Central memory CD8-positive, alpha-beta T cell (primary cell): ENCODE data around the gene TCP10L.
"Not testable (repeated sequence)": the region's sequence is repeated elsewhere in the genome, so short reads cannot be mapped to it uniquely, and the experiment has no call there.

Experiments
- ATAC-seq: fragments of 150-1000 bp; cut with Tn5 transposase; replicated peaks from 2 replicates; pipeline ENCODE4 v1.10.0; 2022; ENCODE audit warnings: mild to moderate bottlenecking, moderate FRiP score, moderate number of reproducible peaks; ENCODE audit not compliant: poor library complexity, severe bottlenecking; ENCODE audit errors: extremely low read depth
- DNase-seq, 2 donors: peaks; one replicate each; pipeline ENCODE4 v3.0.0; 2021; ENCODE audit warnings: low spot score in 2 of 2
- H3K27ac Mint-ChIP-seq: one replicate; pipeline ENCODE4 v1.8.0; 2022; ENCODE audit warnings: low read depth, mild to moderate bottlenecking, moderate library complexity, mixed read lengths
- H3K27me3 Mint-ChIP-seq: one replicate; pipeline ENCODE4 v1.8.0; 2022; ENCODE audit warnings: mixed read lengths
- H3K36me3 Mint-ChIP-seq: one replicate; pipeline ENCODE4 v1.8.0; 2022; ENCODE audit warnings: mild to moderate bottlenecking, moderate library complexity, mixed read lengths; ENCODE audit not compliant: insufficient read depth
- H3K4me1 Mint-ChIP-seq: one replicate; pipeline ENCODE4 v1.8.0; 2022; ENCODE audit warnings: mixed read lengths
- H3K4me3 Mint-ChIP-seq: one replicate; pipeline ENCODE4 v1.8.0; 2022; ENCODE audit warnings: mild to moderate bottlenecking, moderate library complexity, mixed read lengths
- H3K9me3 Mint-ChIP-seq: one replicate; pipeline ENCODE4 v1.8.0; 2022; ENCODE audit warnings: mixed read lengths

The TCP10L gene

DNA sequence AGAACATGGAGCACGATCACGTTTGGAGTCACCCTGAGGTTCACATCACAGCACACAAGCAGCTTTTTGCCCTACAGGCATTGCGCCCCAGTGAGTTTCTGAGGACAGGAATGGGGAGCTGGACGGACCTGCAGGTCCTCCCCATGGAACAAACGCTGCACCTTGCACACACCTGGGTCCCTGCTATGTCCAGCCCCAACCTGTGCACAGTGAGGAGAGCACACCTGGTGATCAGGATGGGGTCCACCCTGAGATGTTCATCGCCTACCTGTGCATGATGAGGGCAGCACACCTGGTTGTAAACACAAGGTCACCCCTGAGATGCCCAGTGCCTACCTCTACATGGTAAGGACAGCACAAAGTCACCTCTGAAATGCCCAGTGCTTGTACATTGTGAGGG lies 45.9 kb downstream of the TCP10L start:
- no peaks in the 10 kb centered on the region for H3K9me3 Mint-ChIP-seq
- H3K36me3 Mint-ChIP-seq: no peaks in the 10 kb centered on the region
- H3K27me3 Mint-ChIP-seq: no peaks in the 10 kb centered on the region
- no peak overlapping the region for H3K27ac Mint-ChIP-seq
- peaks cover 21% of the 10 kb centered on the region for H3K4me1 Mint-ChIP-seq
- DNase-seq (no peak), ATAC-seq (no peak)
- H3K4me3 Mint-ChIP-seq: no peak overlapping the region

DNA sequence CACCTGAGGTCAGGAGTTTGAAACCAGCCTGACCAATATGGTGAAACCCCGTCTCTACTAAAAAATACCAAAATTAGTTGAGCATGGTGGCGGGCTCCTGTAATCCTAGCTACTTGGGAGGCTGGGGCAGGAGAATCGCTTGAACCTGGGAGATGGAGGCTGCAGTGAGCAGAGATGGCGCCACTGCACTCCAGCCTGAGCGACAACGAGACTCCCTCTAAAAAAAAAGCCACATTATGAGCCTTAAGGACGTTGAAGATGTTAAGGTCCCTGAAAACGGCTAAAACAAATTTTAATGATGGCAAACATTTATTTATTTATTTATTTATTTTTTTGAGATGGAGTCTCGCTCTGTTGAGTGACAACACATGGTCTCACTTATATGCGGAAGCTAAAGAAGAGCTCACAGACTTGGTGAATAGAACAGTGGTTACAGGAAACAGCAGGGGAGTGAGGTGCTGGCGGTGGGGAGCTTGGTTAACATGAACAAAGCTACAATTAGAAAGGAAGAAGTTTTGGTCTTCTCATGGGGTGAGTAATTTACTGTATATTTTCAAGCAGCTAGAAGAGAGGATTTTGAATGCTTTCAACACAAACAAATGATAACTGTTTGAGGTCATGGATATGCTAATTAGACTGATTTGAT lies 47.1 kb downstream of the TCP10L start:
- DNase-seq: peak in 1 of 2 donors; percentile 28
- ATAC-seq: peak; percentile 95
- no peaks in the 10 kb centered on the region for H3K9me3 Mint-ChIP-seq
- no peak overlapping the region for H3K4me3 Mint-ChIP-seq
- H3K27me3 Mint-ChIP-seq: no peaks in the 10 kb centered on the region
- no peaks in the 10 kb centered on the region for H3K36me3 Mint-ChIP-seq
- H3K4me1 Mint-ChIP-seq: peaks cover 21% of the 10 kb centered on the region
- no peak overlapping the region for H3K27ac Mint-ChIP-seq

DNA sequence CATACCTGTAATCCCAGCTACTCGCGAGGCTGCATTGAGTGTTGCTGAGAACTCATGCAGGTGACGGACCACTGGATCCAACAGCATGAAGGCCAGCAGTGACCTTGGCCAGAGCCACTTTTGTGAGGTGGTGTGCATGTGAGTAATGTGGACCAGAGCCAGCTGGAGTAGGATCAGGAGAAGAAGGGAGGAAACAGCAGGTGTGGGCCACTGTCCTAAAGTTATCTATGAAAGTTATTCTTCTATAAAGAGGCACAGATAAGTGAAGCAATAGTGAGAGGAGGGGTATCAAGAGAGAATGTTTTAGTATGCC lies 47.8 kb downstream of the TCP10L start:
- Mint-ChIP-seq H3K36me3 (no peaks in the 10 kb centered on the region), H3K27ac (no peak overlapping the region), H3K9me3 (no peaks in the 10 kb centered on the region), H3K4me3 (peak overlapping the region; percentile 15), H3K27me3 (no peaks in the 10 kb centered on the region), H3K4me1 (peaks cover 21% of the 10 kb centered on the region)
- no peak for ATAC-seq
- DNase-seq: no peak

DNA sequence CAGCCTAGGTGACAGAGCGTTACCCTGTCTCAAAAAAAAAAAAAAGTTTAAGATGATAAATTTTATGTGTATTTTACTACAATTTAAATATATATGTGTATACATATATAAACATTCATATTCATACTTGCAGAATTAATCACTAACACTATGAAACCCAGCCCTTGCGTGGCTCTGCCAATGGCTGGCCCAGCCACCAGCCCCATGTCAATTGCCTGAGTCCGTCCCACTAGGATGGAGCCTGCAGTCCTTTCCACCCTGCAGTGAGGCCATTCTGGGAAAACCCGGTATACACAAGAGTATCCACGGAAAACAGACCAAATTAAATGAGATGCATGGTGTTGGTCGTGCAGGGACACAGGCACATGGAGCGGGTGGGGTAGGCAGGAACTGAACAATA lies 49.7 kb downstream of the TCP10L start:
- peaks cover 21% of the 10 kb centered on the region for H3K4me1 Mint-ChIP-seq
- H3K36me3 Mint-ChIP-seq: peaks cover 1% of the 10 kb centered on the region
- H3K4me3 Mint-ChIP-seq: no peak overlapping the region
- no peak for DNase-seq
- H3K9me3 Mint-ChIP-seq: no peaks in the 10 kb centered on the region
- ATAC-seq: no peak
- no peak overlapping the region for H3K27ac Mint-ChIP-seq
- no peaks in the 10 kb centered on the region for H3K27me3 Mint-ChIP-seq

DNA sequence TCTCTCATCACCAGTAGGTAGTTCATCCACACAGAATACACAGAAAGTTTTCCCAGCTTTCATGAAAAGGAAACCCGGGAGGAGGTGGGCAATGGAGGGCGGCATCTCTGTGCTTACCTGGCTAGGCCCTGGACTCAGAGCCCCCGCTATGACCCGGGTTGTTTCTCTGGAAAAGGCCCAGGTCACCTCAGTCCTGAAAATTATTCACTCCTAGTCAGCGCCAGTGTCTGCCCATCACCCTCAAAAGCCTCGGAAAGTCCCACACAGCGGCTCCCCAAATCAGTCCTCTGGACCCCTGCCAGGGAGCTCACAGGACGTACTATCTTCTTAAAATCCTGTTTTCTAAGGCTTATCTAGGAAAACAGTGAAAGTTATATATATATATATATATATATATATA lies 51.2 kb downstream of the TCP10L start:
- DNase-seq (no peak), ATAC-seq (no peak)
- Mint-ChIP-seq H3K36me3 (peaks cover 1% of the 10 kb centered on the region), H3K4me3 (no peak overlapping the region), H3K27me3 (no peaks in the 10 kb centered on the region), H3K9me3 (no peaks in the 10 kb centered on the region), H3K27ac (no peak overlapping the region), H3K4me1 (peaks cover 19% of the 10 kb centered on the region)

DNA sequence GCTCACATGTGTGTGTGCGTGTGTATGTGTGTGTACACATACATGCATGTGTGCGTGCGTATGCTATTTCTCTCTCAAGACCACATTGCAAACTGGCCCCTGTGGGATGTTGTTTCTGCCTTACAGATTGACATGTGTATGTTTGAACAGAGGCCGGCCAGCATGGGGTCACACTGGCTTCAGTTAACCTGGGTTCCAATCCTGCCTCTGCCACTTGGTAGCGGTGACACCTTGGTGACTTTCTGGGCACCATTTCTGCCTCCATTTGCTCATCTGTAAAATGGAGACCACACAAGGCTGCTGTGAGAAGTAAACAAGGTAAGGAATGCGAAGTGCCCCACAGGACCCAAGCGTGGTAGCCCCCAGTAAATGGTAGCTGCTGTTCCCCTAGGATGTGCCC lies 51.7 kb downstream of the TCP10L start:
- Mint-ChIP-seq H3K9me3 (no peaks in the 10 kb centered on the region), H3K27me3 (no peaks in the 10 kb centered on the region), H3K27ac (no peak overlapping the region), H3K36me3 (peaks cover 1% of the 10 kb centered on the region), H3K4me1 (peaks cover 14% of the 10 kb centered on the region), H3K4me3 (no peak overlapping the region)
- ATAC-seq (no peak), DNase-seq (no peak)

DNA sequence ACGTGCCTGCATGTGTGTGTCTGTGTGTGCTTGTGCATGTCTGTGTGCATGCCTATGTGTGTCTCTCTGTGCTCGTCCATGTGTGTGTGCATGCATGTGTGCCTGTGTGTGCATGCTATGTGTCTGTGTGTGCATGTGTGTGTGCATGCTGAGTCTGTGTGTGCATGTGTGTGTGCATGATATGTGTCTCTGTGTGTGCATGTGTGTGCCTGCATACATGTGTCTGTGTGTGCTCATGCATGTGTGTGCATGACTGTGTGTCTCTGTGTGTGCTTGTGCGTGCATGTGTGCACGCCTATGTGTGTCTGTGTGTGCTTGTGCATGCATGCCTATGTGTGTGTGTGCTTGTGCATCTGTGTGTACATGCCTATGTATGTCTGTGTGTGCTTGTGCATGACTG lies 52.3 kb downstream of the TCP10L start:
- DNase-seq (no peak), ATAC-seq (no peak)
- Mint-ChIP-seq H3K27ac (no peak overlapping the region), H3K4me3 (no peak overlapping the region), H3K27me3 (no peaks in the 10 kb centered on the region), H3K4me1 (peaks cover 10% of the 10 kb centered on the region), H3K36me3 (peaks cover 4% of the 10 kb centered on the region), H3K9me3 (no peaks in the 10 kb centered on the region)

DNA sequence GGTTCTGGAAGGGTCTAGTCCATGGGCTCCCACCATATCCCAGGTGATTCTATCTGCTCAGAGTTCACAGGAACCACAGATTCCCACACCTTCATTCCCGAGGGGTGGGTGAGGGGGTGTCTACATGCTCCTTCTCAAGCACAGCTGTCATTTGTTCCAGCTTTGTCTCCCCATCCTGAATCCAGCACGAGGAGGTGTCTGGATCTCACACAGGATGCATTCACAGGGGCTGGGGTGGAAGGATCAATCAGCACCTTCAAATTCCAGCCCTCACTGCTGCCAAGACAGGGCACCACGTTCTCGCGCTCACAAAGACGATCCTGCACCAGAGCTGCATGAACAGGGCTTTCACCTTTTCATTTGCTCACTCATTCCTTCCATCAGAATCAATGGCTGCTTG lies 52.7 kb downstream of the TCP10L start:
- Mint-ChIP-seq H3K27ac (no peak overlapping the region), H3K4me3 (no peak overlapping the region), H3K36me3 (peaks cover 4% of the 10 kb centered on the region)

DNA sequence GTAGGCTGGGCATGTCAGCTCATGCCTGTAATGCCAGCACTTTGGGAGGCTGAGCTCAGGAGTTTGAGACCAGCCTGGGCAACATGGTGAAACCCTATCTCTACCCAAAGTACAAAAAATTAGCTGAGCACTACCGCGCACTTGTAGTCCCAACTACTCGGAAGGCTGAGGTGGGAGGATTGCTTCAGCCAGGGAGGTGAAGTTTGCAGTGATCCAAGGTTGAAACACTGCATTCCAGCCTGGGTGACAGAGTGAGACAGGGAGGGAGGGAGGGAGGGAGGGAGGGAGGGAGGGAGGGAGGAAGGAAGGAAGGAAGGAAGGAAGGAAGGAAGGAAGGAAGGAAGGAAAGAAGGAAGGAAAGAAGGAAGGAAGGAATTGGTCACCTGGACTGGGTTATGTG lies 53.8 kb downstream of the TCP10L start:
- H3K4me1 Mint-ChIP-seq, H3K27me3 Mint-ChIP-seq, DNase-seq, ATAC-seq, H3K9me3 Mint-ChIP-seq, H3K4me3 Mint-ChIP-seq, H3K36me3 Mint-ChIP-seq, H3K27ac Mint-ChIP-seq: not testable (repeated sequence)

More for the DNA sequence above, 52.7 kb downstream of the TCP10L start:
- Mint-ChIP-seq H3K4me1 (peaks cover 10% of the 10 kb centered on the region), H3K9me3 (no peaks in the 10 kb centered on the region), H3K27me3 (no peaks in the 10 kb centered on the region)
- DNase-seq (no peak), ATAC-seq (no peak)

DNA sequence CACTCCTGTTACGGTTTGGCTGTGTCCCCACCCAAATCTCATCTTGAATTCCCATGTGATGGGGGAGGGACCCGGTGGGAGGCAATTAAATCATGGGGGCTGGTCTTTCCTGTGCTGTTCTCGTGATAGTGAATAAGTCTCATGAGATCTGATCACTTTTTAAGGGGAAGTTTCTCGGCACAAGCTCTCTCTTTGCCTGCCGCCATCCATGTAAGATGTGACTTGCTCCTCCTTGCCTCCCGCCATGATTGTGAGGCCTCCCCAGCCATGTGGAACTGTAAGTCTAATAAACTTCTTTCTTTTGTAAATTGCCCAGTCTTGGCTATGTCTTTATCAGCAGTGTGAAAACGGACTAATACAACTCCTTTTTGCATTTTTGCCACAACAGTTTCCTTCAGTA lies 54.5 kb downstream of the TCP10L start:
- not testable (repeated sequence) for H3K36me3 Mint-ChIP-seq, DNase-seq, H3K9me3 Mint-ChIP-seq, ATAC-seq, H3K27me3 Mint-ChIP-seq, H3K4me3 Mint-ChIP-seq, H3K4me1 Mint-ChIP-seq, H3K27ac Mint-ChIP-seq

DNA sequence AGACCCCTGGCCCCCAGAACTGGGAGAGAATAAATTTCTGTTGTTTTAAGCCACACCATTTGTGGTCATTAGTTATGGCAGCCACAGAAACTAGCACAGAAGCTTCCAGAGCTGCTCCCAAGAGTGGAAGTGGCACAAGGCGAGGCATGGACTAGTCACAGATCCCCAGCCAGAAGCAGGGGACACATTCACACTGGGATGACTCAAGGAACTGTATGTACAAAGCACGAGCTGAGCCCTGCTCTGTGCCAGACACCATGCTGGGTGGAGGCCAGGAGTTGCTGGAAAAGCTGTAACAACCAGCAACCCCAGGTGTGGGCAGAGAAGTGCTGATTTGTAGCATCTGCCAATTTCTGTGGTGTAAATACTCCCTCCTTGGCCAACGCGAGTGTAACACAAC lies 55.6 kb downstream of the TCP10L start:
- DNase-seq (no peak), ATAC-seq (no peak)
- peaks cover 6% of the 10 kb centered on the region for H3K4me1 Mint-ChIP-seq
- H3K27ac Mint-ChIP-seq: no peak overlapping the region
- H3K9me3 Mint-ChIP-seq: no peaks in the 10 kb centered on the region
- no peaks in the 10 kb centered on the region for H3K27me3 Mint-ChIP-seq
- H3K4me3 Mint-ChIP-seq: no peak overlapping the region
- peaks cover 4% of the 10 kb centered on the region for H3K36me3 Mint-ChIP-seq

DNA sequence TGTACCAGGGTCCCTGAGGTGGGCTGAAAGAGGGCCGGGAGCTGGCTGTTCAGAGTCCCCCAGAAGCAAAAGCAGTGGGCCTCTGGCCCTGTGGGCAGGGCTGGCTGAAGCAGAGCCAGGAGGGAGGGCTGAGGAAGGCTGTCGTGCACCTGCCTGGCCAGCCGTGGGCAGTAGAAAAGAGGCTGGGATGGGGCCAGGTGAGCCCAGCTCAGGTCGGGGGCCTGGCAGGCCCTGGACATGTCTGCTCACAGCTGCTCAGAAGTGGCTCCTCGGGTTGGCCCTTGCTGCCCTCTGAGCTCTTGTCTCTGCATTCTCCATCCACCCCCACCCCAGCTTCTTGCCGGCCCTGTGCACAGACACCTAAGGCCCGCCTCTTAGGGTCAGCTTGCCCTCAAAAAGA lies 60.0 kb downstream of the TCP10L start:
- Mint-ChIP-seq H3K4me1 (peaks cover 10% of the 10 kb centered on the region), H3K9me3 (no peaks in the 10 kb centered on the region), H3K4me3 (no peak overlapping the region), H3K36me3 (peaks cover 3% of the 10 kb centered on the region), H3K27ac (no peak overlapping the region), H3K27me3 (no peaks in the 10 kb centered on the region)
- DNase-seq: no peak
- no peak for ATAC-seq

DNA sequence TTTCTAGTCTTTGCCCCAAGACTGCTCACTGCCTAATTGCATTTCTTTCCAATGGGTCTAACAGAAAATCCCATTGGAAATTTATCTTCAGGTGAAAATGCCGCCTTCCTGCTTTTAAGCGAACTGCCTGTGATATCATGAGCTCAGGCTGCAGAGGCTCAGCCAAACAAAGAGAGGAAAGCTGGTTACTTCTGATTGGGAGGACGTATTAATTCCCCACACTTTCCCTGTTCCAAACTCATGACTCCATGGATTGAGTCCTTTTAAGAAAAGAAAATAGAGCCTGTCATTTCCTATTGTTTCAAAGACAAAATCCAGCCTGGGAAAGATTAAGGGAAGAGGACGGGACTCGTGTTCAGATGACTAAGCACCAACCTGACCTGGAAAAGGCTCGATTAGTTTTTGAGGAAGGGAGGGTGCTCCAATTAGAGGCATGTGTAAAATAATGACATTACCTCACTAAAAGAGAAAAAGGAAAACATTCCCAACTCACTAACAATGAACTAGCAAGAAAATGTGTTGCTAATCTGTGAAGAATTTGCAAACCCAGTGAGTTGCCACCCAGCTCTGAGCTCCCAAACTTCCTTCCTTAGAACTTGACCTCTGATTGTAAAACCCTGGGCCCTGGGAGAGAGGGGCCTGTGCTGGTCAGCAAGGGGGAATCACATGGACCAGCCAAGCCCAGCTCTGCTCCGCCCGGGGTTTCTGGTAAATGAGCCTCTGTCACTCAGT lies 61.2 kb downstream of the TCP10L start:
- DNase-seq: no peak

More for the DNA sequence above, 61.2 kb downstream of the TCP10L start:
- no peak overlapping the region for H3K4me3 Mint-ChIP-seq
- H3K36me3 Mint-ChIP-seq: peaks cover 3% of the 10 kb centered on the region
- H3K9me3 Mint-ChIP-seq: no peaks in the 10 kb centered on the region
- peaks cover 10% of the 10 kb centered on the region for H3K4me1 Mint-ChIP-seq
- ATAC-seq: no peak
- no peaks in the 10 kb centered on the region for H3K27me3 Mint-ChIP-seq
- H3K27ac Mint-ChIP-seq: no peak overlapping the region
